HepG2 (cell line): ENCODE data around the gene TOX2. TPM values are rescaled to one million over a fixed set of nuclear protein-coding genes. Genes with fewer than 3 reads are reported as not detected.

Experiments used
- ARNTL ChIP-seq: sonication (generic); formaldehyde crosslinking; IDR thresholded peaks from 2 replicates; pipeline ENCODE4 v1.4.0; 2020; ENCODE audit warnings: mild to moderate bottlenecking, missing genetic modification reagents
- BORCS8-MEF2B ChIP-seq: sonication (generic); formaldehyde crosslinking; IDR thresholded peaks from 2 replicates; pipeline ENCODE4 v1.8.0; 2022; ENCODE audit warnings: mild to moderate bottlenecking, missing genetic modification reagents
- CBFB ChIP-seq: sonication (generic); formaldehyde crosslinking; IDR thresholded peaks from 2 replicates; pipeline ENCODE4 v1.4.0; 2020; ENCODE audit warnings: missing genetic modification reagents
- GLI4 ChIP-seq: sonication (generic); formaldehyde crosslinking; IDR thresholded peaks from 2 replicates; pipeline ENCODE4 v1.5.1; 2020; ENCODE audit warnings: missing genetic modification reagents, mild to moderate bottlenecking, moderate library complexity, borderline replicate concordance
- HDAC1 ChIP-seq: sonication (generic); formaldehyde crosslinking; IDR thresholded peaks from 2 replicates; pipeline ENCODE4 v1.5.1; 2020; ENCODE audit warnings: mild to moderate bottlenecking, missing genetic modification reagents
- HOXA3 ChIP-seq: sonication (generic); formaldehyde crosslinking; IDR thresholded peaks from 2 replicates; pipeline ENCODE4 v1.5.0; 2020; ENCODE audit warnings: missing genetic modification reagents
- KDM5A ChIP-seq: fragments of 200-600 bp; sonication (generic); IDR thresholded peaks from 2 replicates; pipeline ENCODE4 v1.7.0; 2018; ENCODE audit warnings: antibody characterized with exemption, mild to moderate bottlenecking, low read length, borderline replicate concordance
- MEF2D ChIP-seq: sonication (generic); formaldehyde crosslinking; IDR thresholded peaks from 2 replicates; pipeline ENCODE4 v1.5.1; 2020; ENCODE audit warnings: mild to moderate bottlenecking, missing genetic modification reagents
- MLX ChIP-seq: IDR thresholded peaks from 2 replicates; pipeline ENCODE4 v1.6.1; 2016
- RARA ChIP-seq: IDR thresholded peaks from 2 replicates; pipeline ENCODE4 v1.6.1; 2016; ENCODE audit warnings: missing genetic modification reagents, missing compliant biosample characterization
- RNF2 ChIP-seq: fragments of 450-650 bp; conservative IDR thresholded peaks from 2 replicates; pipeline ENCODE4 v1.6.1; 2016; ENCODE audit warnings: low read depth
- RXRB ChIP-seq: IDR thresholded peaks from 2 replicates; pipeline ENCODE4 v1.6.1; 2016; ENCODE audit warnings: borderline replicate concordance, missing genetic modification reagents, missing compliant biosample characterization
- SALL1 ChIP-seq: sonication (generic); formaldehyde crosslinking; IDR thresholded peaks from 2 replicates; pipeline ENCODE4 v1.8.0; 2022; ENCODE audit warnings: mild to moderate bottlenecking, missing genetic modification reagents
- SMC3 ChIP-seq: IDR thresholded peaks from 2 replicates; pipeline ENCODE4 v1.6.1; 2011; ENCODE audit warnings: low read length, improper control_type of control experiment
- SOX5 ChIP-seq: IDR thresholded peaks from 2 replicates; pipeline ENCODE4 v1.6.1; 2016; ENCODE audit warnings: borderline replicate concordance
- ZFYVE20 ChIP-seq: sonication (generic); formaldehyde crosslinking; IDR thresholded peaks from 2 replicates; pipeline ENCODE4 v1.8.0; 2023; ENCODE audit warnings: low read depth, mild to moderate bottlenecking, moderate library complexity, missing genetic modification reagents, borderline replicate concordance
- ZNF17 ChIP-seq: sonication (generic); formaldehyde crosslinking; IDR thresholded peaks from 2 replicates; pipeline ENCODE4 v1.5.0; 2020; ENCODE audit warnings: mild to moderate bottlenecking, missing genetic modification reagents
- ZNF205 ChIP-seq: IDR thresholded peaks from 2 replicates; pipeline ENCODE4 v1.6.1; 2018; ENCODE audit warnings: missing biosample characterization, missing genetic modification reagents
- ZNF24 ChIP-seq: fragments of 450-650 bp; IDR thresholded peaks from 2 replicates; pipeline ENCODE4 v1.6.1; 2017; ENCODE audit warnings: antibody characterized with exemption, mild to moderate bottlenecking
- ZNF501 ChIP-seq: sonication (generic); formaldehyde crosslinking; IDR thresholded peaks from 2 replicates; pipeline ENCODE4 v1.5.1; 2020; ENCODE audit warnings: mild to moderate bottlenecking, moderate library complexity, missing genetic modification reagents
- ZNF543 ChIP-seq: sonication (generic); formaldehyde crosslinking; IDR thresholded peaks from 2 replicates; pipeline ENCODE4 v1.4.0; 2020; ENCODE audit warnings: mild to moderate bottlenecking, missing genetic modification reagents
- ZNF790 ChIP-seq: sonication (generic); formaldehyde crosslinking; IDR thresholded peaks from 2 replicates; pipeline ENCODE4 v1.8.0; 2022; ENCODE audit warnings: missing genetic modification reagents, mild to moderate bottlenecking, borderline replicate concordance
- polyA plus RNA-seq, 8 experiments: library from polyadenylated mRNA; depleted of rRNA in 3 of 8; stranded (reverse) in 7 of 8; unstranded in 1 of 8; fragments of >200 nt; fragmentation: Illumina TruSeq in 4 of 8; extraction: Trizol in 4 of 8; gene quantifications; 2 replicates each; pipeline versions ENCODE4 v1.2.1 to v1.2.3, GENCODE V29; 2011 to 2016; ENCODE audit warnings: low read depth in 4 of 8, missing spikeins in 1 of 8, mixed read lengths in 1 of 8; ENCODE audit not compliant: insufficient read depth in 1 of 8
- total RNA-seq, 5 experiments: library from RNA; depleted of rRNA; stranded (reverse); fragments of >200 nt; fragmentation: Illumina TruSeq; extraction: Trizol; gene quantifications; 2 replicates each; pipeline ENCODE4 v1.2.3, GENCODE V29; 2016; ENCODE audit warnings: low read depth in 1 of 5
- TF ChIP-seq, protein P1 (sequence below): sonication (generic); formaldehyde crosslinking; IDR thresholded peaks from 2 replicates; pipeline ENCODE4 v1.5.0; 2020; ENCODE audit warnings: missing genetic modification reagents
- TF ChIP-seq, protein P2 (sequence below): sonication (generic); formaldehyde crosslinking; IDR thresholded peaks from 2 replicates; pipeline ENCODE4 v1.5.1; 2020; ENCODE audit warnings: mild to moderate bottlenecking, moderate library complexity, missing genetic modification reagents
- TF ChIP-seq, protein P3 (sequence below): sonication (generic); formaldehyde crosslinking; IDR thresholded peaks from 2 replicates; pipeline ENCODE4 v1.5.0; 2020; ENCODE audit warnings: missing genetic modification reagents, mild to moderate bottlenecking, borderline replicate concordance

TOX2 gene
- total and polyA plus RNA-seq, 2 of the 13 experiments (the other 11 are each of a cell fraction or from before 2014, with no cell fraction given), result not detected

DNA sequence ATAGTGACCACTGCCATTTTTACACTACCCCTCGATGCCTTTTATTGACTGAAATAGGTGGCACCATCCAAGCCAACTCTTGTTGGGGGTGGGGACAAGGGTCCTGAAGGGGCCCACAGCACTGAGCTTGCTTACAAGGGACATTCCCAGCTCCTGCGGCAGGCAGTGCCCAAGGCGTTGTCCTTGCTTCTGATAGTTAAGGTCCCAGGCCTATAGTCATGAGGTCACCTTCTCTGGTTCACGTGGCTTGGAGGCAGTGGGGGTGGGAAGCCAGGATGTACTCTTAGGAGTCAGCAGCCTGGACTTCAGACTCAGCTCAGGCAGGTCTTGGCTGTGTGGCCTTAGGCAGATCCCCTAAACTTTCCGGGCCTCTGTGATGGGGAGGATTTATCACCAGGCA is 48.6 kb downstream of the TOX2 start (continued):
- TF ChIP-seq, protein P1, sequence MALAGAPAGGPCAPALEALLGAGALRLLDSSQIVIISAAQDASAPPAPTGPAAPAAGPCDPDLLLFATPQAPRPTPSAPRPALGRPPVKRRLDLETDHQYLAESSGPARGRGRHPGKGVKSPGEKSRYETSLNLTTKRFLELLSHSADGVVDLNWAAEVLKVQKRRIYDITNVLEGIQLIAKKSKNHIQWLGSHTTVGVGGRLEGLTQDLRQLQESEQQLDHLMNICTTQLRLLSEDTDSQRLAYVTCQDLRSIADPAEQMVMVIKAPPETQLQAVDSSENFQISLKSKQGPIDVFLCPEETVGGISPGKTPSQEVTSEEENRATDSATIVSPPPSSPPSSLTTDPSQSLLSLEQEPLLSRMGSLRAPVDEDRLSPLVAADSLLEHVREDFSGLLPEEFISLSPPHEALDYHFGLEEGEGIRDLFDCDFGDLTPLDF, result no peak
- no peak for TF ChIP-seq KDM5A
- TF ChIP-seq, protein P2, sequence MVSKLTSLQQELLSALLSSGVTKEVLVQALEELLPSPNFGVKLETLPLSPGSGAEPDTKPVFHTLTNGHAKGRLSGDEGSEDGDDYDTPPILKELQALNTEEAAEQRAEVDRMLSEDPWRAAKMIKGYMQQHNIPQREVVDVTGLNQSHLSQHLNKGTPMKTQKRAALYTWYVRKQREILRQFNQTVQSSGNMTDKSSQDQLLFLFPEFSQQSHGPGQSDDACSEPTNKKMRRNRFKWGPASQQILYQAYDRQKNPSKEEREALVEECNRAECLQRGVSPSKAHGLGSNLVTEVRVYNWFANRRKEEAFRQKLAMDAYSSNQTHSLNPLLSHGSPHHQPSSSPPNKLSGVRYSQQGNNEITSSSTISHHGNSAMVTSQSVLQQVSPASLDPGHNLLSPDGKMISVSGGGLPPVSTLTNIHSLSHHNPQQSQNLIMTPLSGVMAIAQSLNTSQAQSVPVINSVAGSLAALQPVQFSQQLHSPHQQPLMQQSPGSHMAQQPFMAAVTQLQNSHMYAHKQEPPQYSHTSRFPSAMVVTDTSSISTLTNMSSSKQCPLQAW (CRISPR knock-in tag), result peak; percentile 41; the same call in 1 of the 2 replicates
- 0 out of 2 replicates have a peak, but pooled peaks have one; percentile 23 for TF ChIP-seq HDAC1 (CRISPR knock-in tag)
- TF ChIP-seq ZNF205 (CRISPR knock-in tag), result no peak
- 0 out of 2 replicates have a peak, but pooled peaks have one; percentile 38 for TF ChIP-seq ARNTL
- no peak for TF ChIP-seq HOXA3 (CRISPR knock-in tag)
- TF ChIP-seq RXRB (CRISPR knock-in tag), result peak; percentile 25; the same call in 1 of the 2 replicates
- no peak for TF ChIP-seq ZNF790 (CRISPR knock-in tag)
- peak; percentile 92 for TF ChIP-seq MLX
- TF ChIP-seq RARA (CRISPR knock-in tag), result peak; percentile 50
- TF ChIP-seq BORCS8-MEF2B (CRISPR knock-in tag), result no peak
- no peak for TF ChIP-seq CBFB (CRISPR knock-in tag)
- TF ChIP-seq ZFYVE20 (CRISPR knock-in tag), result no peak
- TF ChIP-seq ZNF543 (CRISPR knock-in tag), result no peak
- TF ChIP-seq GLI4 (CRISPR knock-in tag), result no peak
- no peak for TF ChIP-seq SOX5 (CRISPR knock-in tag)
- TF ChIP-seq SMC3, result no peak
- TF ChIP-seq MEF2D, result 0 out of 2 replicates have a peak, but pooled peaks have one; percentile 59
- peak; percentile 74 for TF ChIP-seq SALL1
- no peak for TF ChIP-seq ZNF24
- TF ChIP-seq ZNF501 (CRISPR knock-in tag), result 0 out of 2 replicates have a peak, but pooled peaks have one; percentile 21
- peak; percentile 67; the same call in 1 of the 2 replicates for TF ChIP-seq RNF2
- TF ChIP-seq, protein P3, sequence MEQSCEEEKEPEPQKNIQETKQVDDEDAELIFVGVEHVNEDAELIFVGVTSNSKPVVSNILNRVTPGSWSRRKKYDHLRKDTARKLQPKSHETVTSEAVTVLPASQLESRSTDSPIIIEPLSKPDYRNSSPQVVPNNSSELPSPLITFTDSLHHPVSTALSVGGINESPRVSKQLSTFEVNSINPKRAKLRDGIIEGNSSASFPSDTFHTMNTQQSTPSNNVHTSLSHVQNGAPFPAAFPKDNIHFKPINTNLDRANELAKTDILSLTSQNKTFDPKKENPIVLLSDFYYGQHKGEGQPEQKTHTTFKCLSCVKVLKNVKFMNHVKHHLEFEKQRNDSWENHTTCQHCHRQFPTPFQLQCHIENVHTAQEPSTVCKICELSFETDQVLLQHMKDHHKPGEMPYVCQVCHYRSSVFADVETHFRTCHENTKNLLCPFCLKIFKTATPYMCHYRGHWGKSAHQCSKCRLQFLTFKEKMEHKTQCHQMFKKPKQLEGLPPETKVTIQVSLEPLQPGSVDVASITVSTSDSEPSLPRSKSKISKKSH (CRISPR knock-in tag), result 0 out of 2 replicates have a peak, but pooled peaks have one; percentile 23
- no peak for TF ChIP-seq ZNF17 (CRISPR knock-in tag)
